ENCODE results near the gene JDP2. TPM values are rescaled to one million over a fixed set of nuclear protein-coding genes. Genes with fewer than 3 reads are reported as not detected.

JDP2 gene
- total RNA-seq, 1 donor from 2014 or later: 58.4 TPM

- Histone ChIP-seq H3K27me3 (ENCODE audit: control insufficient read depth, insufficient read depth, low read length) (no peaks in the 10 kb centered on the region), H3K36me3 (ENCODE audit: control insufficient read depth, insufficient read depth, low read length) (peaks cover 39% of the 10 kb centered on the region), H3K4me3 (ENCODE audit: low read depth, low read length) (no peak overlapping the region)
- no peak for DNase-seq (ENCODE audit: low read depth)
- TF ChIP-seq CTCF (IDR thresholded peaks at IDR 0.05; ENCODE audit: insufficient read depth, low read length, severe bottlenecking): no peak
- no peak for FAIRE-seq
Observed at GRCh38 chr14:75439989-75440388, 12.2 kb downstream of the JDP2 start.

- no peak for DNase-seq (ENCODE audit: low read depth)
- Histone ChIP-seq H3K36me3 (ENCODE audit: control insufficient read depth, insufficient read depth, low read length) (peaks cover 37% of the 10 kb centered on the region), H3K27me3 (ENCODE audit: control insufficient read depth, insufficient read depth, low read length) (no peaks in the 10 kb centered on the region), H3K4me3 (ENCODE audit: low read depth, low read length) (no peak overlapping the region)
- no peak for TF ChIP-seq CTCF (IDR thresholded peaks at IDR 0.05; ENCODE audit: insufficient read depth, low read length, severe bottlenecking)
- no peak for FAIRE-seq
Observed at GRCh38 chr14:75440733-75441477, 13.1 kb downstream of the JDP2 start.

GRCh38 chr14:75441728-75442127 is 13.9 kb downstream of the JDP2 start:
- Histone ChIP-seq H3K4me3 (ENCODE audit: low read depth, low read length) (no peak overlapping the region), H3K27me3 (ENCODE audit: control insufficient read depth, insufficient read depth, low read length) (no peaks in the 10 kb centered on the region), H3K36me3 (ENCODE audit: control insufficient read depth, insufficient read depth, low read length) (peaks cover 33% of the 10 kb centered on the region)
- TF ChIP-seq CTCF (IDR thresholded peaks at IDR 0.05; ENCODE audit: insufficient read depth, low read length, severe bottlenecking): no peak
- DNase-seq (ENCODE audit: low read depth): no peak
- FAIRE-seq: no peak

GRCh38 chr14:75442166-75442565 is 14.3 kb downstream of the JDP2 start:
- TF ChIP-seq CTCF (IDR thresholded peaks at IDR 0.05; ENCODE audit: insufficient read depth, low read length, severe bottlenecking): no peak
- no peak overlapping the region for H3K4me3 ChIP-seq (ENCODE audit: low read depth, low read length)
- no peak for DNase-seq (ENCODE audit: low read depth)
- no peak for FAIRE-seq
- H3K27me3 ChIP-seq (ENCODE audit: control insufficient read depth, insufficient read depth, low read length): no peaks in the 10 kb centered on the region
- H3K36me3 ChIP-seq (ENCODE audit: control insufficient read depth, insufficient read depth, low read length): peaks cover 33% of the 10 kb centered on the region

- Histone ChIP-seq H3K36me3 (ENCODE audit: control insufficient read depth, insufficient read depth, low read length) (peaks cover 31% of the 10 kb centered on the region), H3K27me3 (ENCODE audit: control insufficient read depth, insufficient read depth, low read length) (no peaks in the 10 kb centered on the region), H3K4me3 (ENCODE audit: low read depth, low read length) (no peak overlapping the region)
- DNase-seq (ENCODE audit: low read depth) (peak; percentile 42), FAIRE-seq (no peak)
- no peak for TF ChIP-seq CTCF (IDR thresholded peaks at IDR 0.05; ENCODE audit: insufficient read depth, low read length, severe bottlenecking)
Observed at GRCh38 chr14:75442642-75443041, 14.8 kb downstream of the JDP2 start.

Measured in bronchial epithelial cell (primary cell).